Measurements from ENCODE around the gene SHTN1. TPM values are rescaled to one million over a fixed set of nuclear protein-coding genes. Genes with fewer than 3 reads are reported as not detected.
A peak's percentile ranks its signal among the peaks of the same experiment; 100 is the strongest.

The SHTN1 gene
- polyA plus RNA-seq, 12 donors: 3.8 to 18.6 (median 6.7) TPM; not detected in 1

DNA sequence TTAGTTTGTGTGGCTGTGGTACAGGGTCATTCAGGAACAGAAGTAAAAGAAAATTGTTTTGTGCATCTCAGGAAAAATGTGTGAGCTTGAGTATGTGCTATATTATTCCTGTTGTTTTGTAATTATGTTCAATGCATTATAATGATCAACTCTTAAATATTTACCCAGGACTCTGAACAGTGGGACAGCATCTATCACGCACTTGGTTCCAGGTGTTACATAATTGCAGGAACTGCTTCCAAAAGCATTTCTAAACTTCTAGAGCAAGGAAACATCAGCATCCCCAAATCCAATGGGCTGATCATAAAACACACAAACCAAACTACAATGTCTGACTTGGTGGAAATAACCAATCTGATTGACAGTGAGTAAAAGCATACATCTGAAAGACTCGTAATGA is 129.1 kb downstream of the SHTN1 start:
- DNase-seq: no peak

DNA sequence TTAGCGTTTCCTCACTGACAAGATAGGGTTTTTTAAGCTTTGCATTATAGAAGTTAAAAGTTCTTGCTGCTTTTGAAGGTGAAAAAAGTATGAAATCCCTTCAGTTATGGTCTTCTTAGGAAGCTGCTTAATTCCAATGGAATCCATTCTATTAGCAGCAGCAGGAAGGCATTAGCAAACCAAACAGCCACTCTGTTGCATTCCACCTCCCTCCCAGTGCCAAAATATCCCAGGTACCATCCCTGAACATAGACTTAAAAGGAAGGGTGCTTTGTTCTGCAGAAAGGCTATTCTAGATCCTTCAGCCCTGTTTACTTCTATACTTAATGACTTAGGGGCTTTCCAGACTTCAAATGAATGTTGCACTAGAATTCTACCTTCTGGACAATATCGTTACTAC is 131.9 kb downstream of the SHTN1 start:
- no peak for DNase-seq

DNA sequence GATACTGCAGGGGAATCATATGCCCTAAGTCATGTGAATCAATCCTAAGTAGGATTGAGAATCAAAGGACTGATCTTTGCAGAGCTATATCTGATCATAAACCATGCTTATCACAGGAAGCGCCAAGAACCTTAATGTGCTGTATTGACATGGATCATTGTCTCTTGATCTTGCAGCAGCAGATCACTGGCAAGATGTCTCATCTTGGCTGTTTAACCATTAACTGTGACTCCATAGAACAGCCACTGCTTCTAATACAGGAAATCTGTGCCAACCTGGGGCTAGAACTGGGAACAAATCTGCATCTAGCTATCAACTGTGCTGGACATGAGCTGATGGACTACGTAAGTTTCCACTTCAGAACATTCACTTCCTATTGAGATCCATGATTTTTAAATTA is 134.0 kb downstream of the SHTN1 start:
- DNase-seq: no peak

DNA sequence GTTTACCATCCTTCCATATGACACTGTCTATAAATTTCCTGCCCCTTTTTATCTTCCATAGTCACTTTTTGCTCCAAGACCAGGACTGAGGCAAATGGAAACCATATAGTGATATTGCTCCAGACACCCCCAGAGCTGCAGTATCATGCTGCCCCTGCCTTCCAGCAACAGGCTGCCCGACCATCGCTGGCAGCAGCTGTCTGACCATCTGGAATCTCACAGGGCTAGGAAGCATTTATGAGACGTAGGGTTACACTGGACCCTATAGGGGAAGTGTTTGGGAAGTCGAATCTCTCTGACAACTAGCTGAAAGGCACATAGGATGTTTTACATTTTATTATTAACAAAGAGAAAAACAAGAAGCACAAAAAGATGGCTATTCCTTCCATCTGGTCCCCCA is 136.3 kb downstream of the SHTN1 start:
- no peak for DNase-seq

DNA sequence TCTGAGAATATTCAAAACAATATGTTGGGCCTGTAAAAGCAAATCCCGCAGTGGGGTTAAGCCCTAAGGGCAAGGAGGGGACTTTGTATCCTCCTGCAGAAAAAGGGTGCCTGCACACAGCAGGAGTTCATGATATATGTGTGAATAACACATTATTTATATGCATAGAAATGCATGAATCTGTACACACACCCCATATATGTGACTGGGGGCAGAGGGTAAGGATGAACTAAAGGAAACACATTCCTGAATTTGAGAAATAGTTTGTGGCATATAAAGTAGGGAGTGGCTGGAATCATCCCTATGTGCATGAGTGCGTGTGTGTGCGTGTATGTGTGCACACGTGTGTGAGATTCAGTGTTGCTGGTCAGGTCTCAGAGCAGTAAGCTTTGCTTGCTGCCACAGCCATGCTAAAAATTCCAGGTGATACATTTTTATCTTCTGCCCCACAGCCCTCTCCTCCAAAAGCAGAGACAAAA is 136.8 kb downstream of the SHTN1 start:
- no peak for DNase-seq

DNA sequence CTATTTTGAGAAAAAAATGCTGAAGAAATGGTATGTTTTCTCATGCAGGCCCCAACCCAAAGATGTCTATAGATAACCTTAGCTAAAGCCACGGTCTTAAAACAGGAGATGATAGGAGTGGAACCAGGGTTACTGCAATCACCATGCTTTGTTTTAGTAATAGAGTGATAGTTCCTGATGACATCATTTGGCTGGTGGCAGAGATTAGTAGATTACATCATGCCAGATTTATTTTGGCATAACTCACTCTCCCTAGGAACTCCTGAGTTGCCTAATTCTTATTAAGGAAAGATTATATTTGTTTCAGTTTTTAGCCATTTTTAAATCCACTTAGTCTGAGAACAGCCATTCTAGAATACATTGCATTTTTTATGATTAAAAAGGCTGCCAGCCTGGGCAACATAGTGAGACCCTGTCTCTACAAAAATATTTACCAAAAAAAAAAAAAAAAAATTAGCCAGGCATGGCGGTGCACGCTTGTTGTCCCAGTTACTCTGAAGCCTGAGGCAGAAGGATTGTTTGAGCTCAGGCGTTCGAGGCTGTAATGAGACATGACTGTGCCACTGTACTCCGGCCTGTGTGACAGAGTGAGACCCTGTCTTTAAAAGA is 137.9 kb downstream of the SHTN1 start:
- no peak for DNase-seq

DNA sequence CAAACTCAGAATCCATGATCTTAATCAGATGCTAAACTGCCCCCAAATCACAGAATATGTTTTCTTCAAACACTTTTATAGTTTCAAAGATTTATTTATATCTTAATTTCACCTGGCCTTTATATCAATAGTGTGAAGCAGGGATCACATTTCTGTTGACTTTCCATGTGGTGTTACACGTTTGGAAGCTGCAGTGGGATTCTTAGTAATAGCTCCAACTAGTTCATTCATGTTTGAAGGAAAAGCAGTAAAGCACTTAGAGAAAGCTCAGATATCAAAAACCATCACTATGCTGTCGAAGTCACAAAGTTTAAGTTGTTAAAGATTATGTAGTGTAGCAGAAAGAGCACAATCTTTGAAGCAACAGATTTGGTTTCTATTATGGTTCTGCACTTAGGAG is 138.9 kb downstream of the SHTN1 start:
- no peak for DNase-seq

DNA sequence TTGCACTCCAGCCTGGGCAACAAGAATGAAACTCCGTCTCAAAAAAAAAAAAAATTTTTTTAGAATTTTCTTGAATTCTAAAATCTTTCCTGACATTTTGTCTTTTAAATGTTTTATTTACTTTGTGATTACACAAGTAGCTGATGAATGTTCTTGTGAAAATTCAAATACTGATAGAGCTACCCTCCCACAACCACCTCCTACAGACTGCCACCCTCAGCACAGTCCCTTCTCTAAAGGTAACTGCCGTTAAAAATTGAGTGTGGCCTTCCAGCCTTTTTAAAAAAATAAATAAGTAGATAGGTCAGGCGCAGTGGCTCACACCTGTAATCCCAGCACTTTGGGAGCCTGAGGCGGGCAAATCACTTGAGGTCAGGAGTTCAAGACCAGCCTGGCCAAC is 140.6 kb downstream of the SHTN1 start:
- DNase-seq: no peak

DNA sequence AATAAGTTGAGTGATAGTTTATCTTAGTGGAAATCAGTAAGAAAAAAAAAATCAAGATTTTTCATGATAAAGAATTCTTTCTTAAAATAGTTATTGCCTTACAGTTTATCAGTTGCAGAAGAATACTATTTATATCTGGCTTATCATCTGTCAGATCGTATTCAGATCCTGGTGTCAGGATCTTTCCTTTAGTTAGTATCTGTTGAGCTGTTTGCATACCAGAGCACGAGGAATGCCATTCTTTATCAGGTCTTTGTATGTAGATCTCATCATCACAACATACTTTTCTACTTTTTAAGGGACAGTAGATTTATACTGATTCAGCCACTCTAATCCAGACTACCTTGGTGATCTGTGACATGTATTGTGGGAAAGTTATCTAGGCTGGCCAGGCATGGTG is 143.2 kb downstream of the SHTN1 start:
- no peak for DNase-seq

DNA sequence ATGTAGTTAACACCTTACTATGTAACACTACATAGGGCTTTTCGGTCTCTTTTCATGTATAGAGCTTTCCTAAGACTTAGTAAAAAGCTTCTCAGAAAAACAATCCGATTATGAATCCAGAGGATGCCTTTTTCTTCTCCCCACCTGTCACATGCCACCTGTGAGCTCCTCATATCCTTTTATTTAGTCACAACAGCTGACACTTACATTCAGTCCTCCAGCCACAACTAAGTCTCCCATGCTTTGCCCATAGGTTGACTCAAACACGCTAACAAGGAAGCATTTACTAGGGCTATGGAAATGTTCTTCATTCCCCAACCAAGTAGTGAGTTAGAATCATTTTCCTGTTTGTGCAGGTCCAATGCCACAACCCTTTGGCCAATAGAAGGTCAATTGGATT is 147.8 kb downstream of the SHTN1 start:
- no peak for DNase-seq

DNA sequence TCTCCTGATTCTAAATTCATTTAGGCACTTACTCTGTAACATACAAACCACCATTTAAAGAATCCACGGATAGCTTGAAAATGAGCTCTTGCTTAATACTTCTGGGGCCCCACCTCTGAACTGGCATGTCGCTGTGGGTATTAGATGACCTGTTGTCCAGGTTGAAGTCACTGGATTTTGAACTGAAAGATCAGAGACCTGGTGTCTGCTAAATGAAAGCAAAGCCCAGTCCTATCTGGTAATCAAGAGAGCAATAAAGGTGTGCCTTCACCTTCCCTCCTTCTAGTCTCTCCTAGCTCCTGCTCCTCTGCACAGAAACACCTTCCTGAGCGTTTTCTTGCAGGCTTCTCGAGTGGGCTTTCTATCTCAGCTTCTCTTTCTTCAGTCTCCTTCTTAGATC is 151.3 kb downstream of the SHTN1 start:
- DNase-seq: no peak

DNA sequence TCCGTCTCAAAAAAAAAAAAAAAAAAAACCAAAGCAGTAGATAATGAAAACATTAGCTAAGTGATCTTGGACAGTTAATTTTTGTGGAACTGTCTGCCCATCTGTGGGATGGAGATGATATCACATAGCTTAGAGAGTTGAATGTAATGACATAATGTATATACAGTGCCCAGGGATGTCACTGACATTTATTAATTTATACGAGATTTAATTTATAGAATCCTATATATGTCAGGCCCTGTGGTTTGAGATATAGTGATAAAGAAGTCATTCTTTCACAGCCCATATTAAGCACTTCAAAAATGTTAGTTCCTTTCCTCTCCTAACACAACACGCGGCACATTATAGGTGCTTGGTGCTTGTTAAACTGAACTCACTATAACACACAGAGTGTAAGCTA is 151.7 kb downstream of the SHTN1 start:
- DNase-seq: no peak

DNA sequence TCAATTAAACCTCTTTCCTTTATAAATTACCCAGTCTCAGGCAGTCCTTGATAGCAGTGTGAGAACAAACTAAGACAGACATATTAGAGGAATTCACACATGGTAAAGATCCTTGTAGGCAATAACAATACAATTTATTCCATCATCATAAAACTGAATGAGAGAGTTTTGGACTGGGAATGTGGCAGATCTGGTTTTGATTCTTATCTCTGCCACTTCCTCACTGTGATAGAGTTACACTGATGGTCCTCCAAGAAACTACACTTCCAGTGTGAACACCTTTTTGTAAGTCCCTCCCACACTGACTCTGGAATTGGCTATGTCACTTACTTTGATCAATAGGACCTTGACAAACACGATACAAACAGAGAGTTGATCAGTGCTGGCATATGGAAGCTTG is 152.7 kb downstream of the SHTN1 start:
- no peak for DNase-seq

DNA sequence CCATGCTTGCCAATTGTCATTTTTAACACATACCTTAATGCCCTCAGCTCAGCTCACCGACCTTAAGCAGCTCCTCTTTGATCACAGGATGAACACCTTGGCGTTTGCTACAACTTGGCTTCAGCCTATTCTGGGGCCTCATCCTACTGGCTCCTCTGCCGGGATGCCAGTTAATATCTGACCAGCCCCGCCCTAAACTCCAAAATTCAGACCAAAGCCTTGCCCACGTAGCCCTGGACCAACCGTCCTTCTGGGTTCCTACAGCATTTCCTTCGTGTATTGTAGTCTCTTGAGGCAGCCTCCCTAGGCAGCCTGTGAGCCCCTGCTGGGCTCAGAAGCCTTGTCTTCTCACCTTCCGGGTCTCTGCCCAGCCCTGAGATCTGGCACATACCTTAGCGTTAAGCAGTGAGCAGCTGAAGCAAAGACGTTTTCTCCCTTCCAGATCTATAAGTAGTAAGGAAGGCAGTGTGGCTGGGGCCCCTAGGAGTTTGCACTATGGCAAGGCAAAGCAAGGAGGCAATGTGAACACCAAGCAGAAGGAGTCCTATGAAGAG is 154.9 kb downstream of the SHTN1 start:
- DNase-seq: no peak

DNA sequence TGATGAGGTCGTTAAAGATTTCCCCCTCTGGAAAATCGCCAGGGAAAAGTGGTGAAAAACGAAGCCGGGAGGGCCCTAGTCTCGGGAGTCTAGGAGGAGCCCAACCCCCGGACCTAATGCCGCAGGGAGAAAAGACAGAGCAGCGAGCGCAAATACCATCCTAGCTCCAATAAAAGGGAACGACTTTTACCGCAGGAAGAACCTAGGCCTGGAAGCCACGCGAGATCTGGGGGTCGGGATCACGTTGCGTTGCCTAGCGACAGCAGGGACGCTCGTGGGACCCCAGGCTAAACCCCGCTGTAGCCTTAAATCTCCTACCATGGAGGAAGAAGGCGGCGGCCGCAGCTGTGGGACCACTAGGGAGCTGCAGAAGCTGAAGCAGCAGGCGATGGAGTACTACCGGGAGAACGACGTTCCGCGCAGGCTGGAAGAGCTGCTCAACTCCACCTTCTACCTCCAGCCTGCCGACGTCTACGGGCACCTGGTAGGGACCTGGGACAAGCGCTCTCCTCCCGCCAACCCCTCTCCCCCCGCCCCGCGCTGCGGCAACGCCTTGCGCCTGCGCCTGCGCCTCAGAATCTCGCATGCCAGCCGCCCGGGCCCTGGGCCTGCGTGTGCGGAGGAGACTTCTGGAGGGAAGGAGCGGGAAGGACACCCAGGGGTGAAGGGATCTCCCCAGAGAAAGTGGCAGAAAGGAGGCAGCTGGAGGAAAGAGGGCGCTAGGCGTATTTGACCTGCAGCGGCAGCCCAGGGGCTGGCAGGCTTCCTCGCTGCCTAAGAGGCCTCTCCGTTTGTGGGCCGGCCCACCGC is 155.5 kb downstream of the SHTN1 start, which contains the start of gene ENO4:
Gene ENO4 (plus strand): TSS at position 252 of the 810 bp plus-strand sequence. CDS start 68 bp downstream, at position 320.
- DNase-seq: peak; percentile 88

DNA sequence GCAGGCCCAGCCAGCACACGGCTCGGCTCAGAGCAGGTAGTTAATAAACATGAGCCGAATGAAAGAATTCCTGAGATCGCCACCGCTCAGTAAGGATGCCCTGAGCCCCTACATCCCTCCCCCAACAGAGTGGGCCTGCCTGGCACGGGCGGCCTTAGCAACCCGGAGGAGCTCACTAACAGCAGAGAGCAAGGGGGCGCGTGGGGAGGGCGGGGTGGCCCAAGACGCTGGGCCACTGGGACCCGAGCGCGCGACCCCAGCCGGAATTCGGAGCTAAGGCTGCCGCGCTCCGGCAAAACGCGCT is 156.1 kb downstream of the SHTN1 start:
- no peak for DNase-seq

DNA sequence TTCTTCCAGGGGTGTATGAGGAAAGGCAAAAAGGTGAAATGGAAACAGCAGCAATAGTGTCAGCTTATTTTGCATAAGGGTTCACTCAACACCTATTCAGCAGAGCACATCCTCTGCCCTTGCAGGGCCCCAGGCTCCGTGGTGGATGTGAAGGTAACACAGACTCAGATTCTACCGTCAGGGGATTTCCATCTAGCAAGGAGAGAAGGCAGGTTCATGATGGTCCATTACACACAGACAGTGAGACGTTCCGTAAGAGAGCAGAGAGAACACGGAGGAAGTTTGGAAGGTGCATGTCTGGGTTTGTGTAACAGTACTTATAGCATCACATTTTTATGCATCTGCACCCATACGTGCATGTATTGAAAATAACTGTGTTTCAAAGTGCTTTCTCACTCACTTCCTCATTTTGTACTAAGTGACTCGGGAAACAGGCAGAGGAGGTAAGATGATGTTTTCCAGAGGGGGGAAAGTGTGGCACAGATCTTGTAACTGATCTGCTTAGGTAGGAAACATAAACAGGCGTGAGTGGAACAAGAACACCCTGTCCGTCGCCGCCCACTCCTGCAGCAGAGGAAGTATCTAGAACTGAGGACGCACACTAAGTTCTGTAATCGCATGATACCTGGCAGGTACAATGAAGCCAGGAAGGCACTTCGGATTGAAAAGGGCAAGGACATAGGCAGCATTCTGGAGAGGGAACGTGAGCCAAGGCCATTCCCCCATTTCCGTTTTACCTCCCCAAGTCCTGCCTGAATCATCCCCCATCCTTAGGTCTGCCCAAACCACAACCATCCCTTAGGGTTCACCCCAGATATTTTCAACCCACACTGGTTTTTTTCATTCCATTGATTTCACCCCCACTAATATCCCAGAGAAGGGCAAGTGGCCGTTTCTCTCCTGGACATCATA is 156.7 kb downstream of the SHTN1 start:
- no peak for DNase-seq

DNA sequence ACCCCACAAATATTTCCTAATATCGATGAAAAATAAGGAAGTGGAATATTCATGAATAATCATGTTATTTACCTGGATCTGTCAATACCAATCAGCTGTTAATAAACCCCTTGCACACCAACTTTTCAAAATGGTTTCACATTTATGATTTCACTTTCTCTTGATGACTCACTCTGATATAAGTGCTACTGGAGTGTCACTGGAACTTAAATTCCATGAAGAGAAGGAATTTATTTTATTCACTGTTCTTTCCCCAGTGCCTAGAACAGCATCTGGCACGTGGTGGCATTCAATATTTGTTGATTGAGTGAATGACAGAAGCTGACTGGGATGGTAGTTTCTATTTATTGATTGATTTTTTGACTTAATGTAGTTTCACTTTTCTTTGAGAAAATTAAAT is 159.2 kb downstream of the SHTN1 start:
- no peak for DNase-seq

DNA sequence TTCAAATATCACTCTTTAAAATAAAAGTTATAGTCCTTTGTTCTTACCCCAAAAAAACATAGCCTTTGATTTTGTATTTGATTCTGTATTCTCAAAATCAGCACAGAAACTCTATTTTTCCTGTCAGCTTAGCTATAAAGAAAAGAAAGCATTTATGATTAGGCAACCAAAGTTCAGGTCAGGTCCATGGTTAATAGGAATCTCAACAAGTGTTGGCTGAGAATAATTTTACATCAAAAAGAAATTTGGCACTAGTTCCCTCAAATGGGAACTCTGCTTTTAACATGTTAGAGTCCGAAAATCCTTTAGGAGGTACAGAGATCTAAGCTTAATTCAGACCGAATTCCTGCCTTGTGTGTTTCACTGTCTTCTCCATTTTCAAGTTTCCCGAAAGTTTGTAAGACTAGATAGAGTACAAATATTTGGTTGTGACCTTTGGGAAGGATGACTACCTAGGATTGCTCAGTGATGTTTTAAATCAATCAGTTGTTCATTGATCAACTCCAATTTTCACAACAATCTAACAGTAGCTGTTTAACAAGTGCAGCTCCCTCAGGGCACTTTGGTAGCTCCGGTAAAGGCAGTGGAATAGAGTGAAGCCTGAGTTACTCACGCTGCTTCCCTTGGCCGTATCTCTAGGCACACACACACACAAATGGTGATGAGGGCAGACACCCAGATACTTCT is 164.5 kb downstream of the SHTN1 start:
- no peak for DNase-seq

DNA sequence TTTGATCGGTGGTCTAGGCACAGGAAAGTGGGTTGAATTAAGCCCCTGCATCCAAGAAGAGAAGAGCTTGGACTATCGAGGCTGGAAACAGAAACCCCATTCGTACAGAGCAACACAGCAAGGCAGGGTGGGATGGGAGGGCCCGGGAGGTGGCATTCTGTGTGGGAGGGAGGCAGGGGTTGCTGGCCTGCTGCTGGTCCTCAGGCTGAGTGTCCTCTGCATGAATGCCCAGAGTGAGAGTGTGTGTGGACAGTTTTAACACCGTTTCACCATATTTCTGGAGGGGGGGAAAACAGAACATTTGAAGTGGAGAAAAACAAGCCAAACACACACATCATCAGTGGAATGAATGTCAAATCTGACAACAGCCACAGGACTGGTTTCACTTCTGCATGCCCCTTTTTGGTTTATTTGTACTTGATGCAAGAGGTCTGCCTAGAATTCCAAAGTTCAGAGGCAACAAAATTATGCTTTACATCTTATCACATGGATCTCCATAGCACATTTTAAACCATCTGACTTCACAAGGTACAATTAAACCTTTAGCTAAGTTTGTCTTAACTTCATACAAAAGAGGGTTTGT is 166.8 kb downstream of the SHTN1 start:
- no peak for DNase-seq

DNA sequence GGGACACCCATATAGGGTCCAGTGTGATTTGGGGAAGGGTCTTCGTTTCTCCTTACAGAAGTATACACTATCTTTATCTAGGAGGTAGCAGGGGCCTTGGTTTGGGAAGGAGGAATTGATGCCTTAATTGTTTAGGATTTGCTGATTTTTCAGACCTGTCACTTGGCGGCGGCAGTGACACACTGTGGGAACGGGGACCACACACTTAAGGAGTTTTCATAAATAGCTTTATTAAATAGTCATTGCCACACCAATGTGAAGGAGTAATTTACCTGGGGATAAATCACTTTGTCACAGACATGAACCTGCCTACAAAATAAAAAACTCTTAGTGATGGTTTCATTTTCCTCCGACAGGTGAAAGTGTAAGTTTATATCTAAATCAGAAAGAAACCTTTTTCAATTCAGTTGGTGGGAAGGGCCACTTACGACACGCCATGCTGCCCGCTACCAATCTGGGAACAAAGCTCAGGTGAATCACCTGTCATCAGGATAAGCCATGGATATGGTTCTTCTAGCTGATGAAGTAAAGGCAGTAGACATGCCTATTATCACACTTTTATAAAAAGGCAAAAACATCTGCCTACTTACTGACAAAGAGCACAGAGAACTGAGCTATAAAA is 168.0 kb downstream of the SHTN1 start:
- DNase-seq: no peak

All from muscle of arm (tissue), 12 donors.